SK-N-MC (cell line): Measurements from ENCODE around the gene AGBL1.

Source experiments
- EZH2 ChIP-seq: fragments of 200-600 bp; sonication (generic); IDR thresholded peaks from one replicate; pipeline ENCODE4 v1.6.1; 2017; ENCODE audit warnings: antibody characterized with exemption
- POLR2AphosphoS5 ChIP-seq: IDR thresholded peaks from 2 replicates; pipeline ENCODE4 v1.6.1; 2012; ENCODE audit warnings: mild to moderate bottlenecking, low read depth, low read length, borderline replicate concordance

DNA sequence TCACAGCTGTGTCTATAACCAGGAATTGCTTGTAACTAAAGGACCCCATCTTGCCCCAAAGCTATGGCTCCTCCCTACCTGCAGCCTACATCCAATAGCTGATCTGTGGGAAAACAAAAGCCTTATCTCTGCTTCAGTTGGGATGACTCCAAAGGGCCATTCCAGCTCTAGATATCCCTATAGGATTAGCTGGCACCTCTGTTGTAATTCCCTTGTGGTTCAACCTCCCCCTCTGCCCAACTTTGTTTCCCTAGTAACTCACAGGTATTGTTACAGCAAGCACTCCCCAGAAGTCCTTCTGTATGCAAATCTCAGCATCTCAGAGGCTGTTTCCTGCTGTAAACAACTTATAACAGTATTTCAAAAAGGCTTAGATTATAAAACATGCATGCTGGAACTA, 478.6 kb downstream of the AGBL1 start:
- no peak for TF ChIP-seq EZH2
- TF ChIP-seq POLR2AphosphoS5, result no peak
